HG02943 (cell line): ENCODE data around the gene RHOD.

Experiments used
- ATAC-seq: cut with Tn5 transposase; IDR thresholded peaks from one replicate; pipeline ENCODE4 v1.9.1; 2021; ENCODE audit warnings: mild to moderate bottlenecking, low read depth, moderate library complexity; ENCODE audit not compliant: unreplicated experiment

Gene RHOD

GRCh38 chr11:67056267-67057204, at the start of gene RHOD:
Gene RHOD, plus strand, starts transcription at chr11:67056847. Its CDS starts 56 bp downstream, at chr11:67056903.
- no peak for ATAC-seq

- ATAC-seq, result no peak
Measured at GRCh38 chr11:67007126-67007525, 49.5 kb upstream of the RHOD start.

- no peak for ATAC-seq
Measured at GRCh38 chr11:67010296-67010905, 46.2 kb upstream of the RHOD start.

- no peak for ATAC-seq
Measured at GRCh38 chr11:67013511-67014045, 43.1 kb upstream of the RHOD start.

- ATAC-seq, result no peak
Measured at GRCh38 chr11:67014343-67014742, 42.3 kb upstream of the RHOD start.

- no peak for ATAC-seq
Measured at GRCh38 chr11:67015048-67015447, 41.6 kb upstream of the RHOD start.

- no peak for ATAC-seq
Measured at GRCh38 chr11:67016550-67016949, 40.1 kb upstream of the RHOD start.

- no peak for ATAC-seq
Measured at GRCh38 chr11:67020949-67021348, 35.7 kb upstream of the RHOD start.

- no peak for ATAC-seq
Measured at GRCh38 chr11:67022341-67022933, 34.2 kb upstream of the RHOD start.

GRCh38 chr11:67022961-67023956, 33.4 kb upstream of the RHOD start, which contains the start of gene SYT12:
Gene SYT12, plus strand, starts transcription at chr11:67023134. Its CDS starts 7,011 bp downstream, at chr11:67030145.
- no peak for ATAC-seq

- ATAC-seq, result no peak
Measured at GRCh38 chr11:67023957-67024353, 32.7 kb upstream of the RHOD start.

GRCh38 chr11:67024410-67024809, 32.2 kb upstream of the RHOD start:
- ATAC-seq, result no peak

- ATAC-seq, result no peak
Measured at GRCh38 chr11:67024966-67025365, 31.7 kb upstream of the RHOD start.

- ATAC-seq, result no peak
Measured at GRCh38 chr11:67025750-67026149, 30.9 kb upstream of the RHOD start.

GRCh38 chr11:67026941-67027340, 29.7 kb upstream of the RHOD start:
- ATAC-seq, result no peak

GRCh38 chr11:67027483-67027930, 29.1 kb upstream of the RHOD start:
- ATAC-seq, result no peak

GRCh38 chr11:67027943-67028542, 28.6 kb upstream of the RHOD start:
- peak; percentile 66 for ATAC-seq

- ATAC-seq, result no peak
Measured at GRCh38 chr11:67029146-67029545, 27.5 kb upstream of the RHOD start.

- no peak for ATAC-seq
Measured at GRCh38 chr11:67030976-67031375, 25.7 kb upstream of the RHOD start.
